Measurements from ENCODE around the gene HECW1.

HECW1 gene

DNA sequence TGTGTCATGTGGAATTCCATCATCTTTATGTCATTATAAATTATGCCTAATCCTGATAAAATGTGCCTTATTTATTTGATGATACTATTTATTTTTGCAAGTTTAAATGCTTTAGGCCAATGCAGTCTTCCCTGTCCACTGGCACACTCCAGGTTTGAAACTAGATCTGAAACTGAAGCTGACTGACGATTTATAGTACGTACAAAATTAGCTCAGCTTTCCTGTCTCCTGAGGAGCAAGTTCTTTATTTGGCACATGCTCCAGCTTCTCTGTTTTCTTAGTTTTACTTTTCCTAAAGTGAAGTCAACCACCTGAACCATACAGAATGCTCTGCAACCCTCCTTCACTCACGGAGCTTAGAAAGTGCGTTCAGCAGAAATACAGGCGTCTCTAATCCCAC, 164.1 kb downstream of the HECW1 start:
- DNase-seq, result no peak

DNA sequence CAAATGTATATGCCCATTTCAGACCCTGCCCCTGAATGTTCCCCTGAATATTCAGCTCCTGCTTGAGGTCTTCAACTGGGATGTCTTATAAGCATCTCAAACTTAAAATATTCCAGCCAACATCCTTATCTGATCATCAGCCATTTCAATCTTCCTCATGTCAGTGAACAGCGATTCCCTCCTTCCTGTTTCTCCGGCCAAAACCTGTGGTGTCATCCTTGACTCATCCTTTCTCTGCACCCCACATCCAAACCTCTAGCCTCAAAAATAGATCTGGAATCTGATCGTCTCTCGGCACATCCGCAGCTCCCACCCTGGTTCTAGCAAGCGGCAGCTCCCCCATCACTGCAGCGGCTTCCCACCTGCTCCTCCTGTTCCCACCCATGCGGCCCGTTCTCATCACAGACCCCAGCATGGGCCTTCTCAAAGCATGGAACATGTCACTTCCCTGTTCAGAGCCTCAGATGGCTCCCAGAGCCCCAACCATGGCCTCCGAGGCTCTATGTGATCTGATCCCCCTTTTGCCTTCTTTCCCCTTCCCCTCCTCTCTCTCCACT, 165.7 kb downstream of the HECW1 start:
- DNase-seq, result no peak

DNA sequence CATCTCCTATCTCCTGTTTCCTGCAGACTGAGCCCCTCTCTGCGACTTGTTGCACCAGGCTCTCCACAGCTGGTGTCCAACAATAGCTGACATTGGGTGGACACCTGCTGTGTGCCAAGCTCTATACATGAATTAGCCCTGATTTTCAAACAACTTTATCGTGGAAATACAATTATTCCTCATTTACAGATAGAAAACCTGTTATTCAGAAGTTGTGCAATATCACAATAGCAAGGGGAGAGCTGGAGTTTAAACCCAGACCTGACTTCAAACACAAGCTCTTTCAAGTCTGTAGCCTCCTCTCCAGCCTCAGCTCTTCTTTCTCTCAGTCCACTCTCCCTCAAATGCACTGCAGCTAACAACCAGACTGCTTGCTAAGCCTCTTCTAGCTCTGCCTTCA, 168.8 kb downstream of the HECW1 start:
- no peak for DNase-seq

DNA sequence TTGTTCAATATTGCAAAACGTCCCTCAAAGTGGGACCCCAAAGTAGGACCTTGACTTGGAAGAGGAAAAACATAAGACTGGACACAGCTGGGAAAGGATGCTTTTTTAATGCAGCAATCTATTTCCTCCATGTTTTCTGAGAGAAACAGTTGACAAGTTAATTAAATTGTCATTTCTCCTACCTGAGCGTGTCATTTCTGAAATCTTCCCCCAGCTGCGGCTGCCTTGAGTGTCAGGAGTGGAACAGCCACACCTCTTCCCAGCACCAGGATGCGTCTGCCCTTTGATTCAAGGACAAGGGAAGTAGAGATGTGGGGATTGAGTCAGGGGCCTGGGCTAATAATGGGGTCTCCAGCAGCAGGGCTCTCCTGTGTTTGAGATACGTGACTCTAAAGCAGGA, 171.3 kb downstream of the HECW1 start:
- DNase-seq, result no peak

DNA sequence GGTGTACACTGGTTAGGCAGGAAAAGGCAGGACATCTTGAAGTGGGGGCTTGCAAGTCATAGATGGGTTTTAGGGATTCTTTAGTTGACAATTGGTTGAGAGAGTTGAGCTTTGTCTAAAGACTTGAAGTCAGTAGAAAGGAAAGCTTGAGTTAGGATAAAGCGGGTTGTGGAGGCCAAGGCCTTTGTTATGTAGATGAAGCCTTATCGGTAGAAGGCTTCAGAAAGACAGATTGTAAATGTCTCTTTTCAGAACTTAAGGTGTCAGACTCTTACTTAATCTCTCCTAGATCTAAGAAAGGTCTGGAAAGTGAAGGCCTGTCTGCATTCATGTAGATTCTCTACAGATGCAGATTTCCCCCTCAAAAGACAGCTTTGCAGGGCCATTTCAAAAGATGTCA, 177.4 kb downstream of the HECW1 start:
- no peak for DNase-seq

DNA sequence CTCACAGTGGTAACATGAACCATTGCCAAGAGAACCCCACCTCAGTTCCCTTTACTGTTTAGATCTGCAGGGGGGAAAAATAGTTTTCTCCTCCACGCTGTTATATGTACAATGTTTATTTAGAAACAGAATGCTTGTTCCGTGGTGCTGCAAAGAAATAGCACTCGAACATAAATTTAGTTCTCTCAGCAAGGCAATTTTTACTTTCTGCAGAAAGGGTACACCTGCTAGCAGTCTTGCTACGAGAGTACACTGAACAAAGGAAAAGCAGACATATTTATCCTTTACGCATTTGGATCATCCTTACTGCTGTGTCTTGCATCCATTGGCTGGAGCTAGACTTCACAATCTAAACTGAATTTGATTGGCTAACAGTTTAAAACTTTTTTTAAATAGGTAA, 178.5 kb downstream of the HECW1 start:
- no peak for DNase-seq

DNA sequence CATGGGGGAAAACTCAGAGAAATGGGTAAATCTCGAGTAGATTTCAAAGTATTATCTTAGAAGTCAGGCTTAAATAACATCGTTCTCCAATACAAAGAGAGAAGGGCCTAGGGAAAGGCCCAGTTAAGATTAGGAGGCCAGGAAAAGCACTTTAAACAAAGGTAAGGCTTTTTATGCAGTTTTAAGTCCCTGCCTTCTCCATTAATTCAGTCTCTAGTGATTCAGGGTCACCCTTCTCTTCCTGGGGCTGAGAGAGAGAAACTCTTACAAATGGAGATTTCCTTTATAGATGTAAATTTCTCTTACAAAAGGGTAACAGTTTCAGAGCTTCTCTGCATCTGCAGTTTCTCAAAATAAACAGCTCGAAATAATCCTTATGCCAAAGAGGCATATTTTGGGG, 179.3 kb downstream of the HECW1 start:
- no peak for DNase-seq

DNA sequence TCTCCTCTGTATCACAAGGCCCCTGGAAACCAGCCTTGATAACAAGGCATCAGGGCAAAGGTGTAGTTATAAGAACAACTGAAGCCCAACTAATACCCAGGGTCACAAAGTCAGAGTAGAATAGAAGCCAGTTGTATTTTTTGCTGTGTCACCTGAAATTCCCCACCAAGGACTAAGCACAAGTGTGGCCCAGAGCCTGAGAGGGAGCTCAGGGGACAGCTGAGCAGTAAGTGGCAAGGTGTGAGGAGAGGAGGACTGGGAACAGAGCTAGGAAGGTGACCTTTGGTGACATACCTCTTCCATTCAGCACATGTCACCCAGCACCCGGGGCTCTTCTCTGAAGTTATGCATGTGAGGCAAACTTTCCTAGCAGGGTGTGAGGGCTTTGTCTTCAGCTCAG, 179.9 kb downstream of the HECW1 start:
- no peak for DNase-seq

DNA sequence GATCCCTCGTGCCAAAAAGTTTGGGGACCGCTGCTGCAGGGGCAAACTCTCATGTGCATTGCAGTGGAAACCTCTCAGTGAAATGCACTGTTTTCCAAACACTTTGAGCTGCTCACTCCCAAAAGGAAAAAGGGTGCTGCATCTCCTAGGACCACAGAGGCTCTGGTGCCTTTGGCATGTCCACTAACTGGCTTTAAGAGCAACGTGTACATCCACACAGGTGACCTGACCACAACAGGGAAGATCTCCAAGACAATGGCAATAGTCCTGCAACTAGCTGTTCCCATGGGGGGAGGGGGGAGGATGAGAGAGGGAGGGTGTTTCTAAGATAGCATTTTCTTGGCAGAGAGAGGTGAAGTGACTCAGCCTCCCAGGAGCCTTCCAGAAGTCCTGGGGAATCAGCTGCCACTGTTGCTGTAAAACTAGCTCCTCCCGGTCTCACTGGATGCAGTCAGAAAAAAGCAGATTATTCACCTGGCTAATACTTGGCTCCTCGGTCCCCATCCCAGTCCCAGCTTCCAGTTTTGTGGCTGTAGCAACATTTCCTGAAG, 181.7 kb downstream of the HECW1 start:
- DNase-seq, result no peak

DNA sequence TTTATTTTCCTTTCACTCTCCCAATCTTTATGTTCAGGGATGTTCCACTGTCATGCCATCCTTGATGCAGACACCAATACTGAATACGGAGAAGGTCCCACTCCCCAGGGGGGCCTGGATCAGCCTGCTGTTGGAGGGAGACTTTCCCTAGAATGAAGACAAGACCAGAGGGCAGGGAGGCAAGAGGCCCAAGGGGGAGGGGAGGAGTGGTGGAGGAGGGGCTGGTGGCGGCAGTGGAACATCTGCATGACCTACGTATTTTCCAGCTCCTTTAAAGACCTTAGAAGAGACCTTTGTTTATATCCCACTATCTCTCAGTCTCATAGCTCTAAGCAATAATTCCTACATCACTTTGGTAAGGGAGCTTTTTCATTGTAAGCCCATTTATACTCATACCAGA, 183.0 kb downstream of the HECW1 start:
- DNase-seq, result no peak

DNA sequence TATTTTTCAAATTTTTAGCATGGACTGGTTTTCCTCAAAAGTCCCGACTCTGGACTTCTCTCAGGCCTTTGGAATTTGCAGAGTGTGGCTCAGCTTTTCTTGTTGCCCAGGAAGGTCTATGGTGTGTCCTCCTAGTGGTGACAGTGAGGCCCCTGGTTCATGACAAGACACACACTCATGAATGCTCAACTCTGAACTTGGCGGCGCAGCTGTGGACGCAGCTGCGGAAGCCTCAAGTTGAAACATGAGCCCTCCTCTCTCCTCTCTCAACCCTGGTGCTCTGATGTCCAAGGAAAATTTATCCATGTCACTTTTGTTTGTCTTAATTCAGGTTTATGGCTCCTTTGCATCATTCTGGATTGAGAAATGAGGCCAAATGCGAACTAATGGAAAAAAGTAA, 183.9 kb downstream of the HECW1 start:
- no peak for DNase-seq

DNA sequence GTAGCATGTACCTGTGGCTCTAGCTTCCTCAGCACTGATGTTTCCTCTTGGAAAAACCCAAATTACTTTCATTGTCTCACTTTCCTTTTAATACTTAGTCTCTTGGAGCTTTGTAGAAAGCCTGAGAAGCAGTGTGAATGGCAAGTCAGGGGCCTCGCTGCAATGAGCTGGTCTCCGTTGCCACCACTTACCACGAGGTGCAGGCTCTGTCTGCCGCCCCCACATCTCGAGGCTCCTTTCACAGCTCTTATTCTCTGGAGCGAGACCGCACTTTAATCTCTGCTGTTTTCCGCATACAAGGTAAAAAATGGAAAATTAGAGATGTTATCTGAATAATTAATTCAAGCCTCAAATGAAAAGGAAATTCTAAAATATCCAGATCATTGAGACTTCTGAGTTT, 186.2 kb downstream of the HECW1 start:
- no peak for DNase-seq

DNA sequence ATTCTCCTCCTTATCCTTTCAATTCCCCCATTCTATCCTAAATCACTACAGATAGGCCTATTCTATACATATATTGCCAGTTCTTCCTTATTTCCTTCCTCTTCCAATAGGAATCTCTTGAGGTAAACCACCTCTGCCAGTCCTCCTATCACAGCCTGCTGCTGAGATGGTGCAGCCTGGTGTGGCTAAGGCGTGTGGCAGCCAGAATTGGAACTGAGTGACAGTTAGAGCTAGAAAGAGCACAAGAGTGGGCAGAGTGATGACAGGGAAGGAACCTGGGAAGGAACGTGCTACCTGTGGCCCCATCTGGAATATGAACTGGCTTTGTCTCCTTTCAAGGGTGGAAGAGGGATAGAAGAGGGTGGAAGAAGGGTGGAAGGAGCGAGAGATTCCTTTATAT, 187.7 kb downstream of the HECW1 start:
- DNase-seq, result no peak

DNA sequence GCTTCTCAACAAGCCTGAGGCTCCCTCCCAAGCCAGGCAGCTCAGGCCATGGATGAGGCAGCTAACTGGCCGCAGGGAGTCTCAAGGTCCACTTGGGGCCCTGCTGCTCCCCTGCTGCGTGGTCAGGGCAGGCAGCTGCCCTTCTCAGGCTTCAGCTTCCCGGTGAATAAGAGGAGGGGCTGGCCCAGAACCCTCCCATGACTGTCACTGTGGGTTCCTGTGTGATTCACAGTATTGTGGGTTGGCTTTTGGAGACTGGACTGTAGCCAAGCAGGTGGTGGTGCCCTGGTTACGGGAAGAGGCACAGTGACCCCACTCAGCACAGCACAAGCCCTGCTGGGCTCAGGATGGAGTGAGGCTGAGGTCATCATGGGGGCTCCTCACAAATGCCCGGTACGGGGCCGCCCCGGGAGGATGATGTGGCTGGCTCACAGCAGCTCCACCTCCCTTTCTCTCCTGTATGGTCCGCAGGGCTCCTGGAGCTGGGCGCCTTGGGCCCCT, 189.8 kb downstream of the HECW1 start:
- DNase-seq, result peak; percentile 50

DNA sequence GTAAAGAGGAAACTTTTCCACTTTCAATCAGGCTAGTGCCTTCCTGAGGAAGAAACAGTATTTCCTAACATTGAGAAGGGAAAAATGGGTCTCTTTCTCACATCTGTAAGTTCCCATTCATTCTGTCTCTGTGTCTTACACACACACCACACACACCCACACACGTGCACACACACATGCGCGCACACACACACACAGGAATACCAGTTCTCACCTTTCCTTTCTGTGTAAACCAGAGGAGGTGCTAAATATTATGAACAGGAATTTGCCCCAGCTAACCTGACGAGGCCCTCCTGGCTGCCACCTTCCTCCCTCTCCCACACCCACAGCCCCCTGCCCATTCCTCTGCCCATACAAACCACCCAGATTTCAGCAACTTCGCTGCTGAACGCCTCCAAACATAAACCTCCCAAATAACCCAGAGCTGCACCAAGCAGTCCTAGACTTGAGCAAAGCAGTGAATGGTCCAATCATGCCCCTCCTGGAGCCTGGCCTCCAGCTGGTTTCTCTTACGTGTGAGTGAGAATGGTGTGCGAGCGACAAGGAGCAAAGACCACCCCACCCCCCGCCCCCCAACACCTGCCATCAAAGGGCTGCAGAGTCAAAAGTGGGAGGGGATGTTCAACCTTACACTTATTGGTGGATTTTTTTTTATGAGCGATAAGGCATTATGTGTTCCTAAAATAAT, 190.5 kb downstream of the HECW1 start:
- DNase-seq, result no peak

DNA sequence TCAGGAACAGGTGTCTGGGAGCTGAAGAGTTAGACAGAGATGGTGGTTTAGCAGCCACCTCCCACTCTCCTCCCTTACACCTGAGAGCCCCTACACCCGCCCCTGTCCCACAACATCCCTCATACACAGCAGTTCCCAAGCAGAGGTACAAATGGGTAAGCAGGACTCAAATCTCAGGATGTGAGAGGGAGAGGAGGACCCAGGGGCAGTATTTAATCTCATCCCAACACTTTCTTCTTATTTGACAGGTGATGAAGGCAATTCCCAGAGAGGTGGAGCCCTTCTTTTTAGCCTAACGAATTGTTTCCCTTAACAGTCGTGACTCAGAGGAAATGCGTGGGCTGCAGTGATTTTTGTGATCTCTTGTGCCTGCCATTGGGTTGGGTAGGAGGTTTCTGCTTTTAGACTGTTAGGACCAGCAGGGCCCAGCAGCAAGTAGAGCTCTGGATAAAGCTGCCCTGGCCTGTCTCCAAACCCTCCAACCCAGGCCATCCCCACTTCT, 191.3 kb downstream of the HECW1 start:
- DNase-seq, result peak; percentile 82

DNA sequence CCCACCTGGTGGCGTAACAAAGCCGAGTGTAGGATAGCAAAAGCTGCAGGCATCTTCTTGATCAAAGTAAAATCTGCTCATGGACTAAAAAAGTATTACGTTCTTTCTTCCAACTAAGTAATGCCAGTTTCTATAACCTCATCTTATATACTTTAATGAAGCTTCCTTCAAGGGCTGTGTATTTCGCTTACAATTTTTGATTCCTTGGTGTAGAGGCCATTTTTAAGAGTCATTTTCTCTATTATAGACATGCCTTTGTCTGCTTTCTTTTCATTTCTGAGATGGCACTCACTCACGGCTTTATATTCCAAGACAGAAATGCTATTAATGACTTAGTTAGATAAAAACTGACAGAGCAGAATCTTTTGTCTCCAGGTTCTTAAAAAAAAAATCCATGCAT, 194.0 kb downstream of the HECW1 start:
- no peak for DNase-seq

DNA sequence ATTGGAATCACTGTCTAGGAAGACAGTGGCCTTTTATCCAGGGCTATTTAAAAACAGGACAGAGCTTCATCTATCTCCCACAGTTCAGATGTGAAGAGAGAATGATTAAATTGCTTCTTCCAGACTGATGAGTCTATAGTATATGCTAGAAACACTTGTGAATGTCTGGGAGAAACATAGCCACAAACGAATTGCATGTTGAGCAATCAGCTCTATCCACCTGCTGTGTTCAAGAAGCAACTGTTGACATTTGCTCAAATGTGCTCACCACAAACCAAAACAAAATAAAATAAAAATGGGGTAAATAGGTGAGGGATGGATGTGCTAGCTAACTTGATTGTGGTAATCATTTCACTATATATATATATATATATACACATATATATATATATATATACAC, 195.1 kb downstream of the HECW1 start:
- no peak for DNase-seq

DNA sequence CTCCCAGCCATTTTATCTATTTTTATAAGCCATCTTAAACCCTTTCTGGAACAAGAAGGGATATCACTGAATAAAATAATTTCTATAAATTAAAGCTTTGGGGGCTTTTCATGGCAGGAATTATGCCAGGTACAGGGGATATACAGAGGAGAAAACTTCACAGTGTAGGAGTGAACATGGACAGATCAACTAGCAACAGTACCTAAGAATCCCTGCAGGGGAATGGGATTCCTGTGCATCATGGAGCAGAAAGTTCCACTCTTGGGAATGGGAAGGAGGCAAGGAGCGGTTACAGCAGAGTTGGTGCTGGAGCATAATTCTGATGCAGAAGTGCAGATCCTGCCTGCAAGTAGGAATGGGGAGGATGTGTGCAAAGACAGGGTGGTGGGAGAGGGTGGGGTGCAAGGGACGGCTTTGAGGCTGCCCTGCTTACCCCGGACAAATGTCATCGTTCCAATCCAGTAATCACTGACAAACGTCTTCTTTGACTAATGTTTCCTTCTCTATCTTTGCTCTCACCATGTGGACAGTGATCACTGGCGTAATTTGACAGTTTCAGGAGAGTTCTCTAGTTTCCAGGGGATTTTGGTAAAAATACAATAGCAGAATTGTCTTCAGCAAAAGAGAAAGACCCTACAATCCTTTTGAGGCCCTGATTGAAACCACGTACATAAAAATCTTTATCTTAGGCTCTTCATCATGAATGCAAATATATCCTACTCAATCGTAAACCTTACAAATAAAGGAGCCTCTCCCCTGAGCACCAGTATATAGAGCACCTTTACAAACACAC, 196.7 kb downstream of the HECW1 start:
- no peak for DNase-seq

DNA sequence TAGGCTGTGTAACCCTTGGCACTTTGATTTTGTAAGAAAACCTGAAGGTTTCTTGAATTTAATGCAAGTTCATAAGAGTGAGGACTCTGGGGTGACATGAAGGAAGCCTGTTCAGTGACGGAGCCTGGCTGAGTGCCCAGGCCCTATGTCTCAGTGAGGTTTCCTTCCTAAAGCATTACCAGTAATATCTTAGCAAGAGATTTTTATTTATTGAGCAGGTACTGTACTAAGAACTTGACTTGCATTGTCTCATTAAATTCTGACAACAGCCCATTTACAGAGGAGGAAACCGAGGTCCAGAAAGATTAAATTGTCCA, 197.2 kb downstream of the HECW1 start:
- DNase-seq, result no peak

DNA sequence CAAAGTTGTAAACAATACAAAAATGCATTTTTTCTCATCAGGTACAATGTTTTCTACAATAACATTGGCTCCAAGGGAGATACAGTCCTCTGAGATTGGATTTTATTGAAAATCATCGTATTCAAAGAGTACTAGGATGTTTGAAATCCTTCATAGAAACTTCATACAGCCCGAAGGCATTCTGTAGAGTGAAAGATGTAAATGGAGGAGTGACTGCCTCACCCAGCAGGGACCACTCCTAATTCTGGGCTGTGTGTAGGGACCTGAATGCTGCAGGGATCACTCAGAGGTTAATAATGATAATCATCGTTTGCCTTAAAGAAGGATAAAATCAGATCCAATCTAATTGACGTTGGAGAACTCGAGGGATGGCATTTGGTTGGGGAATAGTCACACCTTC, 198.6 kb downstream of the HECW1 start:
- DNase-seq, result no peak

DNA sequence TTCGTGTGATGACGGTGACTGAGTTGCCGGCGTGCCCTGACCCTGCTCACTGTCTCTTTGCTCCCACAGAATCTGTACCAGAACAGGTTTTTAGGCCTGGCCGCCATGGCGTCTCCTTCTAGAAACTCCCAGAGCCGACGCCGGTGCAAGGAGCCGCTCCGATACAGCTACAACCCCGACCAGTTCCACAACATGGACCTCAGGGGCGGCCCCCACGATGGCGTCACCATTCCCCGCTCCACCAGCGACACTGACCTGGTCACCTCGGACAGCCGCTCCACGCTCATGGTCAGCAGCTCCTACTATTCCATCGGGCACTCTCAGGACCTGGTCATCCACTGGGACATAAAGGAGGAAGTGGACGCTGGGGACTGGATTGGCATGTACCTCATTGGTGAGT, 199.2 kb downstream of the HECW1 start:
- DNase-seq, result no peak

DNA sequence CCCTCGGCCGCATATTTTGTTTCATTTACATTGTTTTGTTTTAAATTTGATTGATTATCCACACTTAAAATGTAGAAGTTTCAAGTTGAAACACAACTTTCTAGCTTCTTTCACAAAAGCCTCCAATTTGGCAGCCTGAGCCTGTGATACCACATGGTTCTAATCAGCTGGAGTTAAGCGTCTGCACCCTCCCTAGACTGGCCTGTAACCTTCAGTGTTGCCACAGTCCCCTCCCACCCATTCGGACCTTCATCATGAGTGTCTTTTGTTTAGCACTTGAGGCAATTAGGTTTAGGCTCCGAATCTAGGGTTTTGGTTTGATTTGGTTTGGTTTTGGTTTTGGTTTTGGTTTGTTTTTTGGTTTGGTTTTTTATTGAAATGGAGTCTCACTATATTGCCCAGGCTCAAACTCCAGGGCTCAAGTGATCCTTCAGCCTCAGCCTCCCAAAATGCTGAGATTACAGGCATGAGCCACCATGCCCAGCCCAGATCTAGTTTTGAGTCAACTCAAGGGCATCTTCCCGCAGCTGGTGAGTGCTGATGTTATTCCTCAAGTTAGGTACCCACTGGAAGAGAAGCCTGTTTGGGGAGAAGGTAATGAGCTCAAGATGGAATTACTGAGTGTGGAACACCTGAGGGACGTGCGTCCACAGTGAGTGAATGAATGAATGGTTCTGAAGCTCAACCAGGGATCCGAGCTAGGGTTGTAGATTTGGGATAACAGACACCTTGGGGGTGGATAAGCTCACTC, 201.4 kb downstream of the HECW1 start:
- DNase-seq, result no peak
